BJ (cell line): ENCODE measurements around the gene NPIPA5. TPM values are rescaled to one million over a fixed set of nuclear protein-coding genes. Genes with fewer than 3 reads are reported as not detected.
A peak's percentile ranks its signal among the peaks of the same experiment; 100 is the strongest.
"Not testable (repeated sequence)": the region's sequence is repeated elsewhere in the genome, so short reads cannot be mapped to it uniquely, and the experiment has no call there.

ENCODE experiments used
- CTCF ChIA-PET: fragments of 350-600 bp; formaldehyde crosslinking; extraction: SDS; loops from one replicate; lab custom pipeline; 2021; ENCODE audit warnings: antibody characterized with exemption, inconsistent platforms; lab: Yijun Ruan, JAX
- POLR2A ChIA-PET: fragments of 300-600 bp; sonication (Branson Sonifier 250); formaldehyde crosslinking; extraction: SDS; loops from one replicate; lab custom pipeline; 2021; ENCODE audit warnings: antibody characterized with exemption; lab: Charles Lee
- DNase-seq: peaks from one replicate; pipeline ENCODE4 v3.0.0-alpha.2; 2011; ENCODE audit warnings: low read depth
- H3K27me3 ChIP-seq: 2 replicates; pipeline ENCODE4 v1.6.0; 2011; ENCODE audit warnings: low read length; ENCODE audit not compliant: control insufficient read depth, insufficient read depth
- H3K36me3 ChIP-seq: 2 replicates; pipeline ENCODE4 v1.5.1; 2011; ENCODE audit warnings: low read length; ENCODE audit not compliant: control insufficient read depth, insufficient read depth
- H3K4me3 ChIP-seq: 2 replicates; pipeline ENCODE4 v1.5.1; 2011; ENCODE audit warnings: low read depth, mild to moderate bottlenecking, control low read depth, low read length
- CTCF ChIP-seq: IDR thresholded peaks from 2 replicates; pipeline ENCODE4 v1.5.1; 2011; ENCODE audit warnings: low read depth, mild to moderate bottlenecking, control low read depth, inconsistent platforms, low read length, moderate library complexity; ENCODE audit not compliant: insufficient read depth
- polyA plus RNA-seq: library from polyadenylated mRNA; depleted of rRNA; stranded (reverse); fragments of >200 nt; gene quantifications from 2 replicates; pipeline ENCODE4 v1.2.3, GENCODE V29; 2011

NPIPA5 gene
- polyA plus RNA-seq, 1 experiment = 16.5 TPM

DNA sequence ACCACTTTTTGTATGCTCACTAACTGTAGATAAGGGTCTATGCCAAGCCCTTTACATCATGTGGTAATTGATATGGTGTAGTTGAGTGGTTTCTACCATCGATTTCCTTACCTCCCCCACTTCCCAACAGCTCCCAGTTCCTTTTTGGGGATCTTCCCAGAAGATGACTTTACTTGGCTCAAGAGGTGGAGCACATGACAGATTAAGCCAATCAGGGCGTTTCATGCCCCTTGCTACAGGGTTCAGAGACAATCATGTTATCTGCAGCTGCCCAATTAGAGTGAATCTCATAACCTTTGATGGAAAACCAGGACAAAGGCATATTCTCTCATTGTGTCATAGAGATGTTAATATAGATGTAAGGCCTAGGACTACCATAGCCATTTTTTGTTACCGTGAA, 40.1 kb upstream of the NPIPA5 start:
- CTCF ChIA-PET = interaction anchor here (1.0 kb wide), 1 partner anchor 8 kb away, joined by 3 read pairs; no protein-coding TSS in a partner anchor

DNA sequence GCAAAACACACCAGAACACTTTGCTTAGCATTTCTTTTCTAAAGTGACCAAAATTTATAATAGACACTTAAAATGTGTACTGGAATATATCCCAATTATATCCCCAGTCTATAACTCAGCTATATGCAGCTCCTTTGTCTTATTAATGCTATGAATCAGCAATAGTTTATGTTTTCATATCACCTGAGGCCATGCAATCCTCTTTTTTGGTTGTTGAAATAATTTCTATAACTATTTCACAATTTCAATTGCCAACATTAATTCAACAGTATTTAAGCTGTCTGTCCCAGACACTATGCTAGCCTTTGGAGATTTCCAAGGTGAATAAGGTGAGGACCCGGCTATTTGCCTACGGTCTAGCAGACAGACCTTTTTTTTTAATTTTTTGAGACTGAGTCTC, 39.1 kb upstream of the NPIPA5 start:
- POLR2A ChIA-PET = no interaction called here
- no peak overlapping the region for H3K4me3 ChIP-seq
- CTCF ChIA-PET = interaction anchor here (1.5 to 2.2 kb wide), 2 partner anchors 9 to 10 kb away, joined by 3 to 8 read pairs; no protein-coding TSS in a partner anchor
- no peak for DNase-seq
- H3K27me3 ChIP-seq = peaks cover 1% of the 10 kb centered on the region
- no peaks in the 10 kb centered on the region for H3K36me3 ChIP-seq
- no peak for TF ChIP-seq CTCF

More for the DNA sequence above, 40.1 kb upstream of the NPIPA5 start:
- Histone ChIP-seq H3K36me3 (no peaks in the 10 kb centered on the region), H3K27me3 (peaks cover 1% of the 10 kb centered on the region), H3K4me3 (no peak overlapping the region)
- POLR2A ChIA-PET = no interaction called here
- TF ChIP-seq CTCF = no peak
- DNase-seq = no peak

- H3K4me3 ChIP-seq = no peak overlapping the region
- no peaks in the 10 kb centered on the region for H3K36me3 ChIP-seq
- ChIA-PET POLR2A (no interaction called here), CTCF (interaction anchor here (2.2 kb wide), 1 partner anchor 12 kb away, joined by 8 read pairs; no protein-coding TSS in a partner anchor)
- H3K27me3 ChIP-seq = no peaks in the 10 kb centered on the region; the same call in none of the 2 replicates
- TF ChIP-seq CTCF = no peak
- peak; percentile 14 for DNase-seq
Observed at GRCh38 chr16:15415511-15415985, 37.5 kb upstream of the NPIPA5 start.

GRCh38 chr16:15409476-15409875, 31.4 kb upstream of the NPIPA5 start:
- H3K27me3 ChIP-seq, CTCF ChIA-PET, H3K4me3 ChIP-seq, H3K36me3 ChIP-seq, POLR2A ChIA-PET, DNase-seq: not testable (repeated sequence)

DNA sequence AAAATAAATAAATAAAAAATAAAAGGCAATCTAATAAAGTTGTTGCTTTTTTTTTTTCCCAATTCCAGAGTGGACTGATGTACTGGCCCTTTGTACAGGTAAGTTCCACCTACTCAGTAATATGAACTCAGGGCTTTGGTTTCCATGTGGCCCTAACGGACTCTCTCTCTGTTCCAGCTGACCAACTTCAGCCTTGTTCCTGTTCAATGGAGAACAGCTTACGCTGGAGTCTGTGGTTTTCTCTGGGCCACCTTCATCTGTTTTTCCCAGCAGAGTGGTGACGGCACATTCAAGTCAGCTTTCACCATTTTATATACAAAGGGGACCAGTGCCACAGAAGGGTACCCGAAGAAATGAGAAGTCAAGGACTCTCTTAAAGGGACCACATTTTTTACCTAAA, 29.7 kb upstream of the NPIPA5 start:
- DNase-seq, H3K36me3 ChIP-seq, POLR2A ChIA-PET, CTCF ChIA-PET, H3K27me3 ChIP-seq, H3K4me3 ChIP-seq: not testable (repeated sequence)

GRCh38 chr16:15404792-15405191, 26.7 kb upstream of the NPIPA5 start:
- CTCF ChIA-PET = interaction anchor here (0.8 kb wide), 1 partner anchor 23 kb away, joined by 6 read pairs; no protein-coding TSS in a partner anchor

GRCh38 chr16:15404091-15404490, 26.0 kb upstream of the NPIPA5 start:
- CTCF ChIA-PET = not testable (repeated sequence)

More at GRCh38 chr16:15404792-15405191, 26.7 kb upstream of the NPIPA5 start:
- Histone ChIP-seq H3K4me3 (no peak overlapping the region), H3K27me3 (no peaks in the 10 kb centered on the region), H3K36me3 (no peaks in the 10 kb centered on the region)
- POLR2A ChIA-PET = interaction anchor here (0.6 kb wide), 1 partner anchor 420 kb away, joined by 7 read pairs; no protein-coding TSS in a partner anchor
- no peak for DNase-seq
- TF ChIP-seq CTCF = no peak

More at GRCh38 chr16:15404091-15404490, 26.0 kb upstream of the NPIPA5 start:
- H3K36me3 ChIP-seq, H3K27me3 ChIP-seq, DNase-seq, H3K4me3 ChIP-seq: not testable (repeated sequence)
- POLR2A ChIA-PET = interaction anchor here (0.6 kb wide), 1 partner anchor 419 kb away, joined by 7 read pairs; no protein-coding TSS in a partner anchor
